H9 (cell line): ENCODE results near the gene DPEP2. TPM values are rescaled to one million over a fixed set of nuclear protein-coding genes. Genes with fewer than 3 reads are reported as not detected.
A peak's percentile ranks its signal among the peaks of the same experiment; 100 is the strongest.

Source experiments
- DNase-seq: peaks from one replicate; pipeline ENCODE4 v3.0.0-alpha.2; 2017
- H2AFZ ChIP-seq: one replicate; pipeline ENCODE4 v1.6.1; 2013; ENCODE audit warnings: mild to moderate bottlenecking, low read length, control low read depth, moderate library complexity
- H2AK5ac ChIP-seq: 2 replicates; pipeline ENCODE4 v1.6.1; 2013; ENCODE audit warnings: low read length, control low read depth, mixed read lengths; ENCODE audit not compliant: insufficient read length
- H2BK120ac ChIP-seq: one replicate; pipeline ENCODE4 v1.6.1; 2013; ENCODE audit warnings: low read depth, mild to moderate bottlenecking, low read length, control low read depth, inconsistent platforms; ENCODE audit not compliant: poor library complexity, severe bottlenecking
- H2BK12ac ChIP-seq: 2 replicates; pipeline ENCODE4 v1.6.1; 2013; ENCODE audit warnings: low read length, control low read depth, mixed read lengths, low read depth; ENCODE audit not compliant: insufficient read length
- H2BK15ac ChIP-seq: 2 replicates; pipeline ENCODE4 v1.6.1; 2013; ENCODE audit warnings: low read depth, low read length, control low read depth
- H2BK20ac ChIP-seq: one replicate; pipeline ENCODE4 v1.6.1; 2013; ENCODE audit warnings: low read depth, mild to moderate bottlenecking, low read length, control low read depth, inconsistent platforms; ENCODE audit not compliant: poor library complexity, severe bottlenecking
- H2BK5ac ChIP-seq: 2 replicates; pipeline ENCODE4 v1.6.1; 2013; ENCODE audit warnings: low read length, control low read depth, mixed read lengths; ENCODE audit not compliant: insufficient read length
- H3K14ac ChIP-seq: 2 replicates; pipeline ENCODE4 v1.6.1; 2013; ENCODE audit warnings: low read length, control low read depth; ENCODE audit not compliant: insufficient read depth
- H3K18ac ChIP-seq: 2 replicates; pipeline ENCODE4 v1.6.1; 2013; ENCODE audit warnings: low read depth, mild to moderate bottlenecking, mixed read lengths, low read length, control low read depth; ENCODE audit not compliant: insufficient read length
- H3K23ac ChIP-seq: 2 replicates; pipeline ENCODE4 v1.6.1; 2013; ENCODE audit warnings: low read length, control low read depth, mixed read lengths, low read depth; ENCODE audit not compliant: insufficient read length
- H3K23me2 ChIP-seq: 2 replicates; pipeline ENCODE4 v1.6.1; 2013; ENCODE audit warnings: low read depth, mild to moderate bottlenecking, mixed read lengths, low read length, control low read depth; ENCODE audit not compliant: insufficient read length, poor library complexity, severe bottlenecking
- H3K27ac ChIP-seq: 2 replicates; pipeline ENCODE4 v1.5.1; 2013; ENCODE audit warnings: low read length, control low read depth, mixed read lengths, low read depth; ENCODE audit not compliant: insufficient read length
- H3K27me3 ChIP-seq: 2 replicates; pipeline ENCODE4 v1.6.1; 2013; ENCODE audit warnings: low read length, control low read depth, inconsistent platforms; ENCODE audit not compliant: insufficient read depth
- H3K4ac ChIP-seq: 2 replicates; pipeline ENCODE4 v1.6.1; 2013; ENCODE audit warnings: low read depth, mild to moderate bottlenecking, control low read depth, inconsistent platforms, low read length, moderate library complexity
- H3K4me1 ChIP-seq: 2 replicates; pipeline ENCODE4 v1.6.1; 2013; ENCODE audit warnings: low read length, control low read depth, inconsistent platforms; ENCODE audit not compliant: insufficient read depth
- H3K4me2 ChIP-seq: 2 replicates; pipeline ENCODE4 v1.6.1; 2013; ENCODE audit warnings: low read length, control low read depth, mixed read lengths; ENCODE audit not compliant: insufficient read length, insufficient read depth
- H3K56ac ChIP-seq: 2 replicates; pipeline ENCODE4 v1.6.1; 2013; ENCODE audit warnings: low read depth, mild to moderate bottlenecking, mixed read lengths, low read length, control low read depth; ENCODE audit not compliant: insufficient read length
- H3K79me1 ChIP-seq: 2 replicates; pipeline ENCODE4 v1.6.1; 2013; ENCODE audit warnings: low read depth, mild to moderate bottlenecking, moderate library complexity, low read length, control low read depth, inconsistent platforms; ENCODE audit not compliant: insufficient read depth, poor library complexity, severe bottlenecking
- H3K79me2 ChIP-seq: 2 replicates; pipeline ENCODE4 v1.6.1; 2013; ENCODE audit warnings: low read length, control low read depth, inconsistent platforms; ENCODE audit not compliant: insufficient read depth
- H3K9ac ChIP-seq: 2 replicates; pipeline ENCODE4 v1.6.1; 2013; ENCODE audit warnings: low read length, control low read depth, mixed read lengths; ENCODE audit not compliant: insufficient read length; ENCODE audit errors: extremely low read depth
- H3K9me3 ChIP-seq: one replicate; pipeline ENCODE4 v1.6.1; 2013; ENCODE audit warnings: low read depth, low read length, inconsistent platforms; ENCODE audit not compliant: control insufficient read depth
- H3T11ph ChIP-seq: one replicate; pipeline ENCODE4 v1.6.1; 2013; ENCODE audit warnings: mild to moderate bottlenecking, low read length, control low read depth, inconsistent platforms
- H4K20me1 ChIP-seq: one replicate; pipeline ENCODE4 v1.6.1; 2013; ENCODE audit not compliant: control insufficient read depth, insufficient read length, insufficient read depth
- H4K5ac ChIP-seq: 2 replicates; pipeline ENCODE4 v1.6.1; 2013; ENCODE audit warnings: low read depth, mild to moderate bottlenecking, mixed read lengths, low read length, control low read depth; ENCODE audit not compliant: insufficient read length
- H4K8ac ChIP-seq: replicated peaks from 2 replicates; pipeline ENCODE4 v1.6.1; 2013; ENCODE audit warnings: low read length, control low read depth, mixed read lengths, low read depth; ENCODE audit not compliant: insufficient read length
- H4K91ac ChIP-seq: 2 replicates; pipeline ENCODE4 v1.6.1; 2013; ENCODE audit warnings: low read depth, mild to moderate bottlenecking, moderate library complexity, mixed read lengths, low read length, control low read depth; ENCODE audit not compliant: insufficient read length
- H3K27ac Mint-ChIP-seq, 3 experiments: 2 replicates in 2 of 3; 3 replicates in 1 of 3; pipeline ENCODE4 v1.8.0; 2020 to 2021; ENCODE audit warnings: mixed read lengths in 3 of 3, mild to moderate bottlenecking in 1 of 3, moderate library complexity in 1 of 3
- H3K27me3 Mint-ChIP-seq: 2 replicates; pipeline ENCODE4 v1.8.0; 2021; ENCODE audit warnings: low read depth, mild to moderate bottlenecking, moderate library complexity, mixed read lengths
- H3K36me3 Mint-ChIP-seq, 3 experiments: 2 replicates in 2 of 3; 3 replicates in 1 of 3; pipeline ENCODE4 v1.8.0; 2020 to 2021; ENCODE audit warnings: low read depth in 3 of 3, mixed read lengths in 3 of 3; ENCODE audit not compliant: insufficient read depth in 1 of 3
- H3K4me1 Mint-ChIP-seq, 2 experiments: 2 replicates each; pipeline ENCODE4 v1.8.0; 2020; ENCODE audit warnings: mixed read lengths in 2 of 2
- H3K4me3 Mint-ChIP-seq, 2 experiments: 2 replicates in 1 of 2; 3 replicates in 1 of 2; pipeline ENCODE4 v1.8.0; 2020 to 2021; ENCODE audit warnings: mild to moderate bottlenecking in 2 of 2, mixed read lengths in 2 of 2, moderate library complexity in 1 of 2
- H3K9me3 Mint-ChIP-seq, 2 experiments: 2 replicates in 1 of 2; 3 replicates in 1 of 2; pipeline ENCODE4 v1.8.0; 2020; ENCODE audit warnings: mild to moderate bottlenecking in 2 of 2, mixed read lengths in 2 of 2, moderate library complexity in 1 of 2
- WGBS: extraction: QIAGEN DNeasy Blood & Tissue Kit; methylation state at CpG from one replicate; pipeline ENCODE4 v1.1.7; 2013; ENCODE audit warnings: missing lambda C conversion rate, low lambda C conversion rate, mixed read lengths; ENCODE audit not compliant: insufficient read length; ENCODE audit errors: extremely low coverage; 5-methylcytosine and 5-hydroxymethylcytosine counted together
- total RNA-seq: library from RNA; stranded (reverse); gene quantifications from 2 replicates; pipeline ENCODE4 v1.2.1, GENCODE V29; 2021
- TF ChIP-seq, protein P1 (sequence below): fragments of 200-600 bp; sonication (generic); conservative IDR thresholded peaks from 3 replicates; pipeline ENCODE4 v1.8.0; 2021; ENCODE audit warnings: antibody characterized with exemption, mild to moderate bottlenecking

Gene DPEP2
- total RNA-seq, 1 experiment from 2014 or later: not detected

DNA sequence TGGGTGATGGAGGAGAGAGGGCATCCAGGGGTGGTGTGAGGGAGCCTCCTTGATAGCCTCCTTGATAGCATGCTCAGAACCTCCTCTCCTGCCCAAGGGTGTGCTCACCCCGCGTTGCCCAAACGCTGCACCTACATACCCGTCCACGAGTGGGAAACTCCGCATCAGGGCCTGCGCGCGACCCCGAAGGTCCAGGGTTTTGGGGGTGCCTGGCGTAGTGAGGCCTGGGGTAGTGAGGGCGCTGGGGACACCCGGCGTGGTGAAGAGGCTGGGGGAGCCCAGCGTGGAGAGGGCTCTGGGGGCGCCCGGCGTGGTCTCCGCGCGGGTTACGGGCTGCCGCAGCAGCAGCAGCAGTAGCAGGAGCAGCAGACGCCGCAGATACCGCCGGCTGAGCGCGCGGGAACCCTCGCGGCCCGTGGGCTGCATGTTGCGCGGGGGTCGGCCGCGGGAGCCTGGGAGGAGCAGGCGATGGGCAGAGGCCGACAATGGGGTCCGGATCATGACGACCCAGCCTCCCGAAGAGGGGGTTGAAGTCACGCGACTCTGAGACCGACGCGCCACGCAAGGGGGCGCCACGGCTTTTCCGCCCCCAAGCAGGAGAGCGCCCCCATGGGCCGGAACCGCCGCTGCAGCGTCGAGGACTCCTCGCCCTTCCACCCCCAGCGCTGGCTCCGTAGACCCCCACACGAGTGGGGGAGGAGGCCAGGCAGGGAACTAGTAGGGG, 19.2 kb downstream of the DPEP2 start, which contains the start of gene DPEP3:
Gene DPEP3 (minus strand): TSS at position 545 of the 724 bp plus-strand sequence. CDS start 119 bp downstream, at position 426.
- Histone ChIP-seq H2BK12ac (no peak within 1 kb of the TSS), H3K79me1 (no peaks in the 10 kb centered on the region), H2AFZ (no peak within 1 kb of the TSS), H2BK20ac (no peak within 1 kb of the TSS), H3K14ac (no peak within 1 kb of the TSS; the same call in 1 of the 2 replicates), H3K4me1 (peaks cover 2% of the 10 kb centered on the region; the same call in 1 of the 2 replicates), H3K56ac (no peak within 1 kb of the TSS), H3K9ac (no peak within 1 kb of the TSS), H3K23me2 (no peaks in the 10 kb centered on the region), H4K5ac (no peak within 1 kb of the TSS), H3K79me2 (no peaks in the 10 kb centered on the region), H2BK15ac (no peak within 1 kb of the TSS), H3K9me3 (no peaks in the 10 kb centered on the region), H3K23ac (no peak within 1 kb of the TSS), H2BK5ac (no peak within 1 kb of the TSS), H4K8ac (no peak within 1 kb of the TSS), H3K4me2 (no peak within 1 kb of the TSS), H4K91ac (no peak within 1 kb of the TSS), H4K20me1 (no peaks in the 10 kb centered on the region), H3T11ph (no peak within 1 kb of the TSS), H3K27me3 (no peaks in the 10 kb centered on the region; the same call in 1 of the 2 replicates), H3K18ac (no peak within 1 kb of the TSS), H2BK120ac (no peak within 1 kb of the TSS), H3K4ac (no peak within 1 kb of the TSS), H3K27ac (no peak within 1 kb of the TSS), H2AK5ac (no peak within 1 kb of the TSS)
- WGBS: no CpG with 5 or more reads among the region's 62 CpGs
- Mint-ChIP-seq H3K9me3 (no peaks in the 10 kb centered on the region), H3K4me3 (no peak within 1 kb of the TSS), H3K27ac (peak within 1 kb of the TSS in 1 of 3 experiments; percentile 65; a peak in 1 of 7 replicates), H3K27me3 (peaks cover 19% of the 10 kb centered on the region), H3K4me1 (peaks cover 6 to 8% of the 10 kb centered on the region in 2 experiments), H3K36me3 (no peaks in the 10 kb centered on the region)
- TF ChIP-seq, protein P1, sequence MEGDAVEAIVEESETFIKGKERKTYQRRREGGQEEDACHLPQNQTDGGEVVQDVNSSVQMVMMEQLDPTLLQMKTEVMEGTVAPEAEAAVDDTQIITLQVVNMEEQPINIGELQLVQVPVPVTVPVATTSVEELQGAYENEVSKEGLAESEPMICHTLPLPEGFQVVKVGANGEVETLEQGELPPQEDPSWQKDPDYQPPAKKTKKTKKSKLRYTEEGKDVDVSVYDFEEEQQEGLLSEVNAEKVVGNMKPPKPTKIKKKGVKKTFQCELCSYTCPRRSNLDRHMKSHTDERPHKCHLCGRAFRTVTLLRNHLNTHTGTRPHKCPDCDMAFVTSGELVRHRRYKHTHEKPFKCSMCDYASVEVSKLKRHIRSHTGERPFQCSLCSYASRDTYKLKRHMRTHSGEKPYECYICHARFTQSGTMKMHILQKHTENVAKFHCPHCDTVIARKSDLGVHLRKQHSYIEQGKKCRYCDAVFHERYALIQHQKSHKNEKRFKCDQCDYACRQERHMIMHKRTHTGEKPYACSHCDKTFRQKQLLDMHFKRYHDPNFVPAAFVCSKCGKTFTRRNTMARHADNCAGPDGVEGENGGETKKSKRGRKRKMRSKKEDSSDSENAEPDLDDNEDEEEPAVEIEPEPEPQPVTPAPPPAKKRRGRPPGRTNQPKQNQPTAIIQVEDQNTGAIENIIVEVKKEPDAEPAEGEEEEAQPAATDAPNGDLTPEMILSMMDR: peak; percentile 86
- DNase-seq: peak; percentile 82
